SKM-1 treated with dmso at 0.1 percent for 144 hours (cell line): ENCODE results near the gene SERPINB4.

Experiments
- DNase-seq: peaks from one replicate; lab custom pipeline; 2025; ENCODE audit not compliant: unreplicated experiment; lab: John Stamatoyannopoulos, UW

SERPINB4 gene

GRCh38 chr18:63637703-63638102 lies 6.4 kb downstream of the SERPINB4 start:
- no peak for DNase-seq

- no peak for DNase-seq
Measured at GRCh38 chr18:63627819-63628218, 16.2 kb downstream of the SERPINB4 start.

- DNase-seq: no peak
Measured at GRCh38 chr18:63626431-63626830, 17.6 kb downstream of the SERPINB4 start.

DNA sequence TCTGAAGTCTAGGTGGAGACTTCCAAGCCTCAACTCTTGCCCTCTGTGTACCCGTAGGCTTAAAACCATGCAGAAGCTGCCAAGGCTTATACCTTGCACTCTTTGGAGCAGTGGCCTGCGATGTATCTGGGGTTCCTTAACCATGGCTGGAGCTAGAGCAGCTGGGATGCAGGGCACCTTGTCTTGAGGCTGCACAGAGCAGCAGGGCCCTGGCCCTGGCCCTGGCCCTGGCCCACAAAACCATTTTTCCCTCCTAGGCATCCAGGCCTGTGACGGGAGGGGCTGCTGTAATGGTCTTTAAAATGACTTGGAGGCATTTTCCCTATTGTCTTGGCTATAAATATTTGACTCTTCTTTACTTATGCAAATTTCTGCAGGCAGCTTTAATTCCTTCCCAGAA lies 19.2 kb downstream of the SERPINB4 start:
- DNase-seq: no peak

- no peak for DNase-seq
Measured at GRCh38 chr18:63619661-63620060, 24.4 kb downstream of the SERPINB4 start.

DNA sequence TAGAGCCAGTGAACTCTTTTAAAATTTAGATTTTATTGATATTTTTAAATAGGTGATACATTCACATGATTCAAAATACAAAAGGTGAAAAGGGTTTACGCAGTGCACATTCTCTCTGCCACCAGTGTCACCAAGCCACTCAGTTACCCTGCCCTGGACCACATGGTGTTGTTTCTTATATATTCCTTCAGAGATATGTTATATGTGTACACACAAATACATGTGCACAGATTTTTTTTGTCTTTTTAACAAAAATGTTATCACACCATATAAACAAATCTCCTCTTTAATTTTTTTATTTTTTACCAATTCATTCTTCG lies 26.2 kb downstream of the SERPINB4 start:
- DNase-seq: no peak

DNA sequence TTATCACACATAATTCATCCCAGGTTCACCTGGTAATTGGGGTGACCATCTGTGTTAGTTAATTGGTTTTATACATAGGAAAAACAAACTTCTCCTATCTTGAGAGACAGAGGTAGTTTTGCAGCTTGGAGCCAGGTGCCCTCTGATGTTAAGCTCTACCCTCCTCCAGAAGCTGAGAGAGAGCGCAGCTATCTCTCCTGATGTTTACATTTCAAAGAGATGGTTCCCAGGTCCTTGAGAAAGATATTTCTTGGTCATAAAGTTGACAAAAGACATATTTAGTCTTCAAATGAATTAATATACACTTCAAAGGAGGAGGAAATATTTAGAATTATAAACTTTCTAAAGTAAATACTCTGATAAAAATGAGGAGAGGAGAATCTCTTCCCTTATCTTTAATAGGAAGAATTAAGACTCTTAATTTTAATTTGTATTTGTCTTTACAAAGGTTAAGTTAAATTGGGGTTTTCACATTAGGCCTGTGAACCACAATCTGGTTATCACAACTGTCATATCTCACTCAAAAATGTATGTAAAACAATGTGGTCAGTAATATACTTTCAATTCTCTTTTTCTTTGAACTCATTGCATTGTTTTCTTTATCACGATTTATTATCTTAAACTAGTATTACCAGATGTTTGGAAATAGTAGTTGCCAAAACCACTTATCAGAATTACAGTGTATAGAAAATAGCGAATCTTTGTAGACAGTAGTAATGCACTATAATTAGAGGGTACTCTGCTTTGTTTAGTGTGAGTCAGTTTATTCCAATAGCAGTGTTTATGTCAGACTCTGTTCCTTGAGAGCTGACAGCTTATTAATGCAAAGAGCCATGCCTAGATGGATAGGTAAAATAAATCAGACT lies 26.8 kb downstream of the SERPINB4 start:
- no peak for DNase-seq

DNA sequence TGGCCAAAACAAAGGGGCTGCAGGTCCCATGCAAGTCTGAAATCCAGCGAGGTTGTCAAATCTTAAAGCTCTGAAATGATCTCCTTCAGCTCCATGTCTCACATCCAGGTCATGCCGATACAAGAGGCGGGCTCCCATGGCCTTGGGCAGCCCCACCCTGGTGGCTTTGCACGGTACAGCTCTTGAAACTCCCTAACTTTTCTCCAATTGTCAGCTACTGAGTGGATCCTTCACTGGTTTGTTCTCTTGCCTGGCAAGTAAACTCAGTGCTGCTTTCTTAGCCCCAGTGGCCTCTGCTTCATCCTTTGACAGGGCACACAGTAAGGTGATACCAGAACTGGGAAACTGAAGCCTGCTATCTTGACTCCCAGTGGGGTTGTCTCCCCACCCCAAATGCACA lies 30.6 kb downstream of the SERPINB4 start:
- DNase-seq: no peak

DNA sequence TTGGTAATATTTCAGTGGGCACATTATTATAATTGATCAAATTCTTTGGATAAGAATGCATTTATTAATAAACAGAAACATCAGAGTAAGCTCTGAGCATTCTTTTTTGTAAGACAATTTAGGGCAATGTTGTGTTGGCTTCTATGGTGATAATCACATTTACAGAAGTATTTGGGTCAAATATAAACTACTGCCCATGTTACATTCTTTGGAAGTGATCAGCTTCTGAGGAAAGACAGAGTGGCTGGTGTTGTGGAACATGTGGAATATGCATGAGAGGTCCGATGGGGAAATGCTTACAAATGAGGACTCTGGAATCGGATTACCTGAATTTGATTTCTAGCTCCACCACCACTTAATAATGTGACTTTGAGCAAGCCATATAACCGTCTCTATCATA lies 37.5 kb downstream of the SERPINB4 start:
- no peak for DNase-seq

- no peak for DNase-seq
Measured at GRCh38 chr18:63604791-63605567, 39.1 kb downstream of the SERPINB4 start.

DNA sequence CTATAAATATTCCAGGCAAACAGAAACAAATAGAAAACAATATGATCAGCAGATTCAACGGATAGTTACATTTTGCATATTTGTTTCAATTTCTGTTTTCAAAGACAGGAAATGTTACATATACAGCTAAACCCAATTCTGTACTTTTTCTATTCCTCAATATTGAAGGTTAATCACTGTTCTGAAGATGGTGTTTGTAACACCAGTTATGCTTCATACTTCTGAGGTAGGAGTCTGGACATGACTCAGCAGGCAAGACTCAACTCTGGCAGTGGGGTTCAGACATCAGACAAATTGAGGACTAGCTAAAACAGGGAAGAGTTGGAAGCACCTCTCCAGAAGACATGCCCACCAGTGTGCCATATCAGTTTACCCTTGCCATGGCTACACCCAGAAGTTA lies 40.3 kb downstream of the SERPINB4 start:
- DNase-seq: no peak

DNA sequence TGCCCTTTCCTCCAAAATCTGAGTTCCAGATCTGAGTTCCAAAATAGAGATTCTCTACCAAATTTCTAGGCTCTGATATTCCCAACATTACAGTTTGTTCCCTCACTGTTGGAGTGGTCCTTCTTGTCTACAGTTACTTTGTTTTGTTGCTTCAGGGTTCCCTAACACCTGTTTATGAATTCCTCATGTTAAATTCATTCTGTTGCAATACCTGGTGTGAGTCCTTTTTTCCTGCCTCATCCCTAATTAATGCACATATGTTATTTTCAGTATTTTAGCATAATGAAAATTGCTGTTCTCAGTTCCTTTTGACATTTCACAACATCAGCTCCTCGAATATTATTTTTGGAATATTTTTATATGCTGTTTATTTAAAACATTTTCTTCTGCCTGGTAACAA lies 40.7 kb downstream of the SERPINB4 start:
- no peak for DNase-seq

DNA sequence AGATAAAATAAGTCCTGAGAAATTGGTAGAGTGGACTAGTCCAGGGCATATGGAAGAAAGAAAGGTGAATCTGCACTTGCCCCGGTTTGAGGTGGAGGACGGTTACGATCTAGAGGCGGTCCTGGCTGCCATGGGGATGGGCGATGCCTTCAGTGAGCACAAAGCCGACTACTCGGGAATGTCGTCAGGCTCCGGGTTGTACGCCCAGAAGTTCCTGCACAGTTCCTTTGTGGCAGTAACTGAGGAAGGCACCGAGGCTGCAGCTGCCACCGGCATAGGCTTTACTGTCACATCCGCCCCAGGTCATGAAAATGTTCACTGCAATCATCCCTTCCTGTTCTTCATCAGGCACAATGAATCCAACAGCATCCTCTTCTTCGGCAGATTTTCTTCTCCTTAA lies 47.1 kb downstream of the SERPINB4 start:
- no peak for DNase-seq

DNA sequence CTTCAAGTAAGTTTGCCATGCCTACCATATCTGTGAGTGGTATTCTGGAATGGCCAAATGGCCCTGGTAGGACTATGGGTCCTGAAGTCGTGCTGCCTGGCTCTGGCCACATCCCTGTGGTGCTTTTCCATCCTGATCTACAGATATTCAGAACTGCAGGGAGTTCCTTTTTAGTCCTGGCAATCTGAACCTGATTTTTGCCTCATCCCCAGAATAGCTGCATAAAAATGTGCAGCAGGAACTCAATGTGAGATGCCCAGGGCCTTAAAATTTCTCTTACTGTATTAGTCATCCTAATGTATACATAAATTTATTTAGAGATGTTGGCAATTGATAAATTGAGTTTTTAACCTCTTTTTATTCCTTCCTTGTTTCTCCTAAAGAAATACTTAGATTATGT lies 51.6 kb downstream of the SERPINB4 start:
- no peak for DNase-seq

DNA sequence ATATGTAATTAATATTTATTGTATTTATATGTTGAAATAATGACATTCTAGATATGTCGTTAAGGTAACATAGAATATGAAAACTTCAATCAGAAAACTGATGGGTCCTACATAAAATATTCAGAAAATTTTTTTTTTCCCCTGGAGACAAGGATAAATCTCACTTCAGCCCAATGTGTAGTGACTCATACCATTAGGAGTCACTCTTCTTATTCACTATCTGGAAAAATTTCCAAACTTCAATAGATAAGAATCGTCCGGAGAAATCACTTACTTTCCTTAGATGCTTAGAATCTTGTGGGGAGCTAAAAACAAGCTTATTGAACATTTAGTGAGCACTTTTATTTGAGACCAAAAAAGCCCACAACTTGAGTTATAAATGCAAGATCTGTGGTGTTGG lies 52.3 kb downstream of the SERPINB4 start:
- DNase-seq: no peak

DNA sequence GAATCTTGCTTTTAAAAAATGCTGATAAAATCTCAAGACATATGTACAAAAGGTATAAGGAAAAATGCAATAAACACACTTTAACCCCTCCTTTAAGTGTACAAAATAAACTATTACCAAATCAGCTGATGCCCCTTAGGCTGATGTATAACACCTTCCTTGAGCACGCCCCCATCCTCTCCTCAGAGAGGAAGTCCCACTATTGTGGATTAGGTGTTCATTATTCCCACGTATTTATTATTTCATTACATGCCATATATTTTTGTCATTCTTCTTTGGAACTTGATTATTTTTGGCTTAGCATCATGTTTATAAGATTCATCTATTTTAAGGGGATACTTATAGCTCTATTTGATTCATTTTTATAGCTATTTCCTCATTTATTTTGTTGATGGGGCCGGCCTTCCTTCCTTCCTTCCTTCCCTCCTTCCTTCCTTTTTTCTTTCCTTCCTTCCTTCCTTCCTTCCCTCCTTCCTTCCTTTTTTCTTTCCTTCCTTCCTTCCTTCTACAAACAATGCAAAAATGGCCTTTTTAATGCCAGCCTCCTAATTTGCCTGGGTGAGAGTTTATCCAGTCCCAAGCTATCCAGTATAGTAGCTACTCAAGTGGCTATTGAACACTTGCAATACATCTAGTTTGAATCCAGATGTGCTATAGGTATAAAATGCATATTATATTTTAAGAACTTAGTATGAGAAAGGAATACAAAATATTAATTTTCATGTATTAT lies 52.9 kb downstream of the SERPINB4 start:
- DNase-seq: no peak

GRCh38 chr18:63590373-63590772 lies 53.7 kb downstream of the SERPINB4 start:
- DNase-seq: peak; percentile 94

DNA sequence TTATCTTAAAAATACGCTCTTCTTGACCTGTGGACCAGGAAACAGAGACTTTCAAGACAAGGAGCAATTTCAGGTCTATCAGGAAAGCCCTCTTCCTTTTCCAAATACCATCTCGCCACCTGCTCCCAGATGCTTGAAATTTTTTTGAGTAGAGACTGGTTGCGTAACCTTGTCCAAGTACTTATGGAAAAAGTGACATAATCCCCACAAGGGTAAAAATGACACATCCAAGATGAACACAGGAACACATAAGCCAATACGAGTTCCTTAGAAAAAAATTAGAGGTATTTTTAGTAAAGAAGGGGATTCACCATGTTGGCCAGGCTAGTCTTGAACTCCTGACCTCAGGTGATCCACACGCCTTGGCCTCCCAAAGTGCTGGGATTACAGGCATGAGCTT lies 55.1 kb downstream of the SERPINB4 start:
- peak; percentile 38 for DNase-seq
